ENCODE measurements around the gene FAM120C.

Gene FAM120C, protein sequence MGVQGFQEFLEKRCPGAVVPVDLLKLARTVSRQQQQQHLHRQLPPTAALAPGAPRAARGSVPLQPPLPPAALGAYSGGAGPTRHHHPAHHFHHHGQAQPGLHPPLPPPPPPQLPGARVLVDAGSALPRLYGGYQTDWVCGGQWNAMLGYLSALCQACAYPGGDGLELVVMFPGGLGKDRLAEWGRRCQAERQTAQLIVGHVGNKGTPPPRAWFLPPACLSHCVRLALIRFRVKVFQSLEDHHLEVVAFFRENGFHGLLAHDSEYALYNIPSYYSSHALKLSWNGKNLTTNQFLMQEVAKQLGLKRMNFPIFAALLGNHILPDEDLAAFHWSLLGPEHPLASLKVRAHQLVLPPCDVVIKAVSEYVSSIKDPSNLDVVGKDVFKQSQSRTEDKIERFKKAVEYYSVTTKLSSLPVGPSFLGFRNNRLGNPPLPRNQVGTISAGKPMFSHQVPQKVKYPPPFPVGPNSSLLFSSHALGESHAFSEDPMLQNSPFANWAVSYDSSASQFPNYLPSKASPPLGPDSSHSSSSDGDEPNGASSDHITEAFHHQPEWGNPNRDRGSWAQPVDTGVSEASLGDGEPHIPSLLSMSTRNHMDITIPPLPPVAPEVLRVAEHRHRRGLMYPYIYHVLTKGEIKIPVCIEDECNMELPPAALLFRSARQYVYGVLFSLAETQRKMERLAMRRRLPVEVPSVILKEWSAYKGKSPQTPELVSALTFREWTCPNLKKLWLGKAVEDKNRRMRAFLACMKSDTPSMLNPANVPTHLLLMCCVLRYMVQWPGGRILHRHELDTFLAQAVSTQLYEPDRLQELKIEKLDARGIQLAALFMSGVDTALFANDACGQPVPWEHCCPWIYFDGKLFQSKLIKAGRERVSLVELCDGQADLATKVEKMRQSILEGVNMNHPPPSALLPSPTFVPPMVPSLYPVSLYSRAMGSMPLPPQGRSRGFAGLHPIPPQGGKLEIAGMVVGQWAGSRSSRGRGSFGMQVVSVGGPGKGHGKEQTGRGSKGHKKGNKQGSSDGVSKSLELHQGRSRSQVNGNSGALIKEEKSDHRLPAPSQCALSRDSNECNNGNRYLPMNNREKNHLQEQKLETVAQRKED

GRCh38 chrX:54182864-54183613 is at the start of gene FAM120C:
FAM120C (minus strand) TSS chrX:54183254; CDS start chrX:54183198, 56 bp downstream.
- DNase-seq = peak; percentile 67 to 76

- DNase-seq = no peak
Observed at GRCh38 chrX:54230435-54231148, 47.5 kb upstream of the FAM120C start.

DNA sequence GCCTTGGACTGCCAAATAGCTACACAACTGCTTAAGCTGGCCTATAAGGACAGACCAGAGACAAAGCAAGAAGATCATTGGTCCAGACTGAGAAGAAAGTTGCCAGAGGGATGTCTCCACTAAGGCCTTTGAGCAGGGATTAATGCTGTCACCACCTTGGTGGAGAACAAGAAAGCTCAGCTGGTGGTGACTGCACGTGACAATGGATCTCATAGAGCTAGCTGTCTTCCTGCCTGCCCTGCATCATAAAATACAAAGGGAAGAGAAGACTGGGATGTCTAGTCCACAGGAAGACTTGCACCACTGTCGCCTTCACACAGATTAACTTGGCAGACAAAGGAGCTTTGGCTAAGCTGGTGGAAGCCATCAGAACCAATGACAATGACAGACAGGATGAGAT is 40.5 kb upstream of the FAM120C start:
- DNase-seq = no peak

DNA sequence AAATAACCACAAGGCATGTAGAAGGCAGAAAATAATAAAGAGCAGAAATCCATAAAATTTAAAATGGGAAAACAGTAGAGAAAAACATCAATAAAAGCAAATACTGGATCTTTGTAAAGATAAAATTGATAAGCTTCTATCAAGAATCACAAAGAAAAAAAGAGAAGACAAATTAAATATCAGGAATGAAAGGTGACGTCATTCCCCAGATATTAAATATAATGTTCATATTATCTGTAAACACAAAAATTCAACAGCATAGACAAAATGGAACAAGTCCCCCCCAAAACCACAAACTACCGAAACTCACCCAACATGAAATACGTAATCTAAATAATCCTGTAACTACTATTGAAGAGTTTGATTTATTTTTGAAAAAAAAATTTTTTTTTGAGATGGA is 30.5 kb upstream of the FAM120C start:
- DNase-seq = no peak

DNA sequence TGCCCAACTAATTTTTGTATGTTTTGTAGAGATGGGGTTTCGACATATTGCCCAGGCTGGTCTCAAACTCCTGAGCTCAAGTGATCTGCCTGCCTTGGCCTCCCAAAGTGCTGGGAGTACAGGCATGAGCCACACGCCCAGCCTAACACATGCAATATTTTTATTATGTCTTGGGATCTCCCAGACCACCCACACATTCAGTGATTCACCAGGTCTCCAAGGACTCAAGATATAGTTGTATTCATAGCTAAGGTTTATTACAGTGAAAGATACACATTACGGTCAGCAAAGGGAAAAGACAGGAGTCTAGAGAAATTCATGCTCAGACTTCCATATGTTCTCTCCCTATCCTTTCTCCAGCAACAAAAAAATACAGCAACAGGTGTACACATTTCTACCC is 25.5 kb upstream of the FAM120C start:
- DNase-seq = no peak

DNA sequence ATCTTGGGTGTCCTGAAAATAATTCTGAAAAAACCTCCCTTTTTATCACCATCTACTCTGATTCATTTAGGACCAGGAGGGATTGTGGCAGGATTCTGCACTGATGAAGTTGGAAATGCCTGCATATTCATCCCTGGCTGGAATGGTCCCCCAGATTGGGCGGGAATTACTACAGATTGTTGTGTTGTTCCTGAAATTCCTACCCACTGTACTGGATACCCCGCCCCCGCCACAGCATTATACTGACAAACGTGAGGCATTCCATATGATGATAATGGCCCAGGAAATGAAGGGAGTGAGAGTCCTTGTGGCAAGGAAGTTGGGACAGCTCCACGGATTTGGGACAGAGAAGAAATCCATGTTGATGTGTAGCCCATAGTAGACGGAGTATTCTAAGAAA is 15.2 kb upstream of the FAM120C start:
- no peak for DNase-seq

- DNase-seq = no peak
Observed at GRCh38 chrX:54194982-54195588, 12.0 kb upstream of the FAM120C start.

DNA sequence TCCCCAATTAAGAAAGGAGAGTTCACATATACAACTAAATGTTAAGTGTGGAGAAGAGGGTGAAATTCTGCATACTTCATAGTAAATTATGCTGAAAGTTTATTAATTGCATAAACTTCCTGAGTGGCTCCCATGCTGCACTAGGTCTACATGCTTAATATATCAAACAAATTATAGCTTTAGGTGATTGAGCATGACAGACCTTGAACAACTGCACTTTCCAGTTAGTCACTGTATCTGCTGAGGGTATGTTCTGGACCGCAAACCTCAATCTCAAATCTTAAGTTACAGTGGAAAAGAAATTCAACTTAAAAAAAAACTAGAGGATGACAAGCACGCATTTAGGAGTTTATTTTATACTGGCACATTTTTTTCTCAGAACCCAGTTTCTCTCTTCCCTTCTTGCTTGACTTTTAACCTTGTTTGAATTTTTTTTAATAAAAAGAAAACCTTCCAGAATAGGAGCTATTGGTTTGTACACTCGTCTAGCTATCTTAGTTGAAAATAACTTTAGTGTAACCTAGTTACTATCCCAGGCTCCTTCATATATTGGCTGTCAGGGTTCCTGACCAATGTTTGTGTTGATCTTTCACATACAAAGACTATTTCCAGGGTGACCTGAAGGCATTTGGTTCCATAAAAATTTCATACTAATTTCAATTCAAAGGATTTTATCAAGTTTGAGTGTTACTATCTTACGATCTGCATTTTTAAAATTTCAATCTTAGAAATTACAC is 10.2 kb upstream of the FAM120C start:
- DNase-seq = no peak

DNA sequence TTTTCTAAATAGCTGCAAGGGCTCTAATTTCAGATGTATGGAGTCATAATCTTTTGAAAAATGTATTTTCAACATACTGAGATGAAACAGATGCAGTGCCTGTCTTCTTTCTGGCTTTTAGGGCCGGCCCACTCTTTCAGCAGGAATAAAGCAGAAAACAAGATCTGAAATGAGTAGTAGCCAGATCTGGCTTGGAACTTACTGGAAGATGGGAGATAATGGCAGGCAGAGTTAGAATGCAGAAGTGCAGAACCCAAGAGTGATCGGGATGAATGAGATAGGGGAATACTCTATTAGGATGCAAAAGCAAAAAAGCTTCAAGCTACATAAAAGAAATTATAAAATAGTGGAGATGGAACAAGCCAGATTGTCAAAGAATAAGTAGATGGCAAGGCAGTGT is 1.4 kb upstream of the FAM120C start:
- DNase-seq = no peak

DNA sequence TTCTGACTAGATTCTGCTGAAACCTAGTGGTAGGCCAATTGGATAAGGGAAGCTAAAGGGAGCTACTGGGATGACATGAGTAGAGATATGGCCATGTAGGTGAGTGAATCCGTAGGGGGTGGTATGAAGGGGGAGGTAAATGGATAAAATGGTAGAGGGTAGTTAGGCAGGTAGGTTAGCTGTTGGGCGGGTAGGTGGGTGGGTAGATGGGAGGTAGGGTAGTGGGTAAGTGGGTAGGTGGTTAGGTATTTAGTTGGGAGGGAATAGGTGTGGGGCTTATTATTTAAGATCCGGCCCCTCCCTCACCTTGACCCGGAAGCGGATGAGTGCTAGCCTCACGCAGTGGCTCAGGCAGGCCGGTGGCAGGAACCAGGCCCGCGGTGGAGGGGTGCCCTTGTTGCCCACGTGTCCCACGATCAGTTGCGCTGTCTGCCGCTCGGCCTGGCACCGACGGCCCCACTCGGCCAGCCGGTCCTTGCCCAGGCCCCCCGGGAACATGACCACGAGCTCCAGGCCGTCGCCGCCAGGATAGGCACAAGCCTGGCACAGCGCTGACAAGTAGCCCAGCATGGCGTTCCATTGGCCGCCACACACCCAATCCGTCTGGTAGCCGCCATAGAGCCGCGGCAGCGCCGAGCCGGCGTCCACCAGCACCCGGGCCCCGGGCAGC is 725 bp downstream of the FAM120C start:
- peak; percentile 51 to 65 for DNase-seq

DNA sequence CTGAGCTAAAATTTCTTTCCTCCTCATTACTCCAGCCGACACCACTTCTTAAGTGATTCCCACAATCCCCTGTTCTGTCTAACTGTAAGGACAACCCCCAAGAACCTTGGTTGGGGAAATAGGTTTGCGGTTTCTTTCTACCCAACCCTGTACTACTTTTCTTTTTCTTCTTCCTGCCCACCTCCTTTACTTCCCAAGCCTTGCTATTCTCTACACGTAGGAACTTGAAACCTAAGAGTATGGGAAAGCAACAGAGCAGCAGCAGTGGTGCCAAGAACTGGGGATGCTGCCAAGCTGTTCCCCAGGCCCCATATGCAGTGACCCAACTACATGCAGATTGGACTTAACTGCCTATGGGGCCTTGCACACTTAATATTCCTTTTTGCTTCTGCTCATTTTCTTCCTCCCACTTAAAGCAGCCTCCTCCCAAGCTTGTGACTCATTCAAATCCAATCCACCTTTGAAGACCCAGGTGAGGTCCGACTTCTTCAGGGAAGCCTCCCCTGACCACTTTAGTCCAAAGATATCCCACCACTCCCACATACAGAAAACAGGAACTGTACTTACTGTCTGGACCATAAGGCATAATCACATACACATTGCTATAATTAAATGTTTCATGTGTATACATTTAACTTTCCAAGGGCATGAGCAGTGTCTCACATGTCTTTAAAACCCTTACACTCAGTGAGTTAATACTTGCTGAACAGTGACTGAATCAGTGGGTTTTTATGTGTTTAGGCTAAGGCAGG is 1.7 kb downstream of the FAM120C start:
- no peak for DNase-seq

- no peak for DNase-seq
Observed at GRCh38 chrX:54180403-54180802, 2.7 kb downstream of the FAM120C start.

DNA sequence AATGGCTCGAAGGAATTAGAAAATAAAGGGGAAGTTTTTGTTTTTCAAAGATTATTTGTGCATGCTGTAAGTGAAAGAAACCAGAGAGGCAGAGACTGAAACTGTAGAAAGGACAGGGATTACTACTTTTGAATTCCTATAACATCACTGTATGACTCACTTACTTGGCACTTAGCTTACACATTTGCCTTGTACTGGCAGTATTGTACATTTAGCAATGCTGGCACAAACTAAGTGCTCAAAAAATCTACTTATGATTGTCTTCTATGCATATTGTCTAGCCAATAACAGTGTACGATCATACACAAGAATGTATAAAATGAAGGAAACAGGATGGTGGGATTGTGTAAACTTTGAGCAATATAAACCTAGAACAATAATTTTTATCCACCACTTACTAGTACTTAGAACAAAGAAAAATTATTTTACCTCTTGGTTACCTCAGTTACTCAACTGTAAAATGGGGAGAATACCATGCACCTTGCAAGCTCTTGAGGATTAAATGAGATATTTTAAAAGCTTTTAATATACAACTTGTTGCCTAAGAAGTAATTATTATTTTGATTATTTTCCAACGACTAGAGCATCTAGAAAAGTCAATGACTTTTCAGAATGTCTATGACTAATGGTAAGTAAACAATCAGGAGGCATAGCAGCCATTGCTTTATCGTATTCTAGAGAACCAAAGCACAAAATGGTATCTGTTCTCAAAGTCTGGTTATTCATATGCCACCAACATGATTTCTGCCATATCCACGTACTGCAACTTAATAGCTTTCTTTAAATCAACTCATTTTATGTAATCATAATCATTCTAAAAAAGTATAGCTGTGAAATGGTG is 4.7 kb downstream of the FAM120C start:
- DNase-seq = no peak

DNA sequence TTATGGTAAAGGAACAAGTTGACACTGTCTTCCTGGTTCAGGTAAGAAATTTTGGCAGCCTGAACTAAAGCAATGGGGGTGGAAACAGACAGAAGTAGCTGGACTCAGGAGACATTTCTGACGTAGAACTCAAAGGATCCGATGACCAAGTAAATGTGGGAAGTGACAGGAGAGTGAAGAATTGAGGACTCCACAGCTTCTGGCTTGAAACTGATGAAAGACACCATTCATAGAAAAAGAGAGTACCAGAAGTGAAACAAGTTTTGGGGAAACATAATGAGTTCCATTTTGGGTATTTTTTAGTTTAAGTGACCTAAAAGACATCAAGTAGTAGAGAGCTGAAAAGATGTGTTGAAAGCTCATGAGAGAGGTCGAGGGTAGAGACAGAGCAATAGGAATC is 5.7 kb downstream of the FAM120C start:
- DNase-seq = no peak

DNA sequence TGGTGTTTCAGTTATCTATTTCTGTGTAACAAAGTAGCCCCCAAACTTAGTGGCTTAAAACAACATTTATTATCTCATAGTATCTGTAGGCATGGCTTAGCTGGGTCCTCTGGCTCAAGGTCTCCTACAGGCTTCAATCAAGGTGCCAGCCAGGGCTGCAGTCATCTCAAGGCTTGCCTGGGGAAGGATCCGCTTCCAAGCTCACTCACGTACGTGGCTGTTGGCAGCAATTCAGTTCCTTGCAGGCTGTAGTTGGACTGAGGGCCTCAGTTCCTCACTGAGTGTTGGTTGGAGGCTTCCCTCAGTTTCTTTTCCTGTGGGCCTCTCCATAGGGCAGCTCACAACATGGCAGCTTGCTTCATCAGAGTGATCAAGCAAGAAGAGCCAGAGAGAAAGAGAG is 9.3 kb downstream of the FAM120C start:
- DNase-seq = no peak

DNA sequence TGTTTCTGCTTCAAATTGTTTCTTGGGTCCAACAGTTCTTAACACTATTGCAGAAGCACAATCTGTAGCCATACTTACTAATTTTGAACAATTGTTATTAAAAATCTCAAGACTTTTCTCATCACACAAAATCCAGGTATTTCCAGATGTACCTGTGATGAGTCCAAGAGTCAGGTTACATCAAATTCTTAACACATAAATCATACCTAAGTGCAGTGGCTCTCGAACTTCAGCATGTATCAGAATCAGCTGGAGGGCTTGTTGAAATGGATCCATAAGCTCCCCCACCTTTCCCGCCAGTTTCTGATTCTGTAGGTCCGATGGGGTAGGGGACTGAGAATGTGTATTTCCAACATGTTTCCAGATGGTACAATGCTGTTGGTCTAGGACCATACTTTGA is 10.6 kb downstream of the FAM120C start:
- no peak for DNase-seq

DNA sequence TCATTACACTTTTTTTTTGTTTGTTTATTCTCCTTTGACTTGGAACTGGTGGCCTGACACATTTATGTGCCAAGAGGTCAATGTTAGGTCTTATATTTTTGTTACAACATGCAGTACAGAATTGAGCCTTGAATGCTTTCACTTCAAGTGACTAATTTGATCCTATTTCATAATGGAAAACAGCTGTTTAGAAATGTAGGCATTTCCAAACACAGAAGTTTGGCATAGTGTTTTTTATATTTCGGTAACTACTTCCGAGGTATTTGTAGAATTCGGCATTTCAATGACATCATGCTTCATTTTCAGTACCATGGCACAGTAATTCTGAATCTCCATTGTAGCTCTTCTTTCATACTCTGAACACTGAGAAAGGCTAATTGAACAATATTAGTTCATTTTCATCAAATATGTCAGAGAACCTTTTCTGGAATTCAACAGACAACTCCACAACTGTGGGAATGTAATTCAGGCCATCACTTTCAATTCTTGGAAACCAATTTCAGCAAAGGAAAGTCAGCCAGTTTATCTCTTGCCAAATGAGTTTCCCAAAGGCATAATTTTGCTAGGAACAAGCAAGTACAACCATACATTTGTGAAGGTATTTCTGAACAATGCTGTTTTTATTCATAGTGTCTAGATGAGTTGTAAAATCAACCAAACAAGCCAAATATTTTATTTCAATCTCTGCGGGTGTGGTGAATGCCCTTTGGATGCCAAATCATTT is 11.4 kb downstream of the FAM120C start:
- no peak for DNase-seq

- no peak for DNase-seq
Observed at GRCh38 chrX:54171091-54171490, 12.0 kb downstream of the FAM120C start.
